EH (cell line): ENCODE measurements around the gene RASAL2.

Source experiments
- DNase-seq: peaks from one replicate; pipeline ENCODE4 v3.0.0-alpha.2; 2015; ENCODE audit warnings: low read depth

RASAL2 gene

GRCh38 chr1:178510155-178510554, 416.3 kb downstream of the RASAL2 start:
- DNase-seq = no peak

DNA sequence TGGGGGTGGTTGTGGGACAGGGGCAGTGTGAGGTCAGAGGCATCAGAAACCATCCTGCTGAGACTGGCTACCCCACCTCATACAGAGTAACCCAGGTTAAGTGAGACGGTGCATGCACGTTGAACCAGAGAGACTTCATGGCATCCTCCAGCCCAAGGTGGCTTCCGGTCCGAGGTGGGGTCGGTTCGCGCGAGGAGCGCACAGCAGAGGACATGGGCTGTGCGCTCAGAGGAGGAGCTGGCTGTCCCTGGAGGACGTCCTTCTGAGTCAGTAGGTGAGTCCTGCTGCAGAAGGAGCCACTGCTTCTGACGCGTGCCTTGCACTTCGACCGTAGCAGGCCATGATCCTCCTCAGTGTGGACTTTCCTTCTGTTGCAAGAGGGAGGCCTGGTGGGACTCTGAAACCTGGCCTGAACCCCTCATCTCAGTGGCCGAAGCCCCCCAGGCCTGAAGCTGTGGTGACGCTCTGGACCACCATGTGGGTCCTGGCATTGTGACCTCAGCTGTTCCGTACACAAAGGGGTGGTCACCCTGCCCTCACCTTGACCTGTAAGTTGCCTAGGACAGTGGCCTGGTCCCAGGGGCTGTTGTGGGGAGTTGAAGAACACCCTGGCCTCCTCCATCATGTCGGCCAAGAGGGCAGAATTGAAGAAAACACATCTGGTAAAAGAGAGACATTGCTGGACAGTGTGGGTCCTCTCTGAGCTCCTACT, 418.8 kb downstream of the RASAL2 start, which contains the start of gene TEX35:
Gene TEX35 (plus strand): TSS at position 544 of the 712 bp plus-strand sequence. CDS start 80 bp downstream, at position 624.
- no peak for DNase-seq

DNA sequence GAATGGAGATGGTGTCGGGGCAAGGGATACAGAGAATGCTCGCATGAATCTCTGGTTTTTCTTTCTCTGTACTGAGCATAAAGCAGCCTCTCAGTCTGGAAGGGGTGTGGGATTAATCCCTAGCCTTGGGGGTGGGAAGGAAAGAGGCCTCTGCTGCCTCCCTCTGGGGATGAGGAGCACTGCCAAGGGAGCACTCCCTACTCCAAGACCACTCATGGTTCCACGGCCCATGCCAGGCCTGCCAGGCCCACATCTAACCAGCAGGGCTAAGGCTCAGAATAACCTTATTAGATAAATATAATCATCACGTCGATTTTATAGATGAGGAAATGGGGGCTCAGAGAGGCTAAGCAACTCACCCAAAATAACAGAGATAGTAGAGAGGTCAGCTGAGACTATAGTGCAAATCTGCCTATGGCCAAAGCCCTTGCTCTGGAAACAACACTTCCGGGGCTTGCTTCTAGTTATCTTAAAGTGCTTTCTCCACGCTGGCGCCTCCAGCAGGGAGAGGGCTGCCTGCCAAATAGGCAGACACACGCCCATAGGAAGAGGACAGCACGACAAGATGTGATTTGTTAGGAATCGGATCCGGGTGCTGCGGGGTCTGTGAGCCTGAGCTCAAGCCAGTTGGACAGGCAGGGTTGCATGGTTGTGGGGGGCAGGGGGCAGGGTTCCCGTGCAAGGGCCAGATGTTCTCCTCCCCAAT, 419.5 kb downstream of the RASAL2 start:
- DNase-seq = peak; percentile 60

GRCh38 chr1:178516110-178516509, 422.2 kb downstream of the RASAL2 start:
- no peak for DNase-seq

DNA sequence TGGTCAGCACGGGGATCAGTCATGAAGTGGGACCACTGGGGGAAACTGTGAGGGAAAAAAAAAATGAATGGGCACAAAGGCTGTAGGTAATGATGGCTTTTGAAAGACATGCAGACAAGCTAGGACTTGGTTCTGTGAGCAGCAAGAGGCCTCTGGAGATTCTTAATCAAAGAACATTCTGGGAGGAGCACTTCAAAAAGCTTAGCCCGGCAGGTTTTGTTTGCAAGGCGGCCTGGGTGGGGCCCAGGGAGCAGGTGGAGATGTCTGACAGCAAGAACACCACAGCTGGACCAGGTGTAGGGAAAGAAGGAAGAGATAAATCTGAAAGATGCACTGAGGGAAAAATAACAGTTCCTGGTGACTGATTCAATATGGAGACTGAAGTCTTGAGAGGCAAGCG, 425.0 kb downstream of the RASAL2 start:
- DNase-seq = no peak

GRCh38 chr1:178520803-178521202, 426.9 kb downstream of the RASAL2 start:
- no peak for DNase-seq

GRCh38 chr1:178521241-178521640, 427.3 kb downstream of the RASAL2 start:
- DNase-seq = no peak

- no peak for DNase-seq
Observed at GRCh38 chr1:178527117-178527516, 433.2 kb downstream of the RASAL2 start.

GRCh38 chr1:178528228-178528952, 434.5 kb downstream of the RASAL2 start:
- DNase-seq = no peak

DNA sequence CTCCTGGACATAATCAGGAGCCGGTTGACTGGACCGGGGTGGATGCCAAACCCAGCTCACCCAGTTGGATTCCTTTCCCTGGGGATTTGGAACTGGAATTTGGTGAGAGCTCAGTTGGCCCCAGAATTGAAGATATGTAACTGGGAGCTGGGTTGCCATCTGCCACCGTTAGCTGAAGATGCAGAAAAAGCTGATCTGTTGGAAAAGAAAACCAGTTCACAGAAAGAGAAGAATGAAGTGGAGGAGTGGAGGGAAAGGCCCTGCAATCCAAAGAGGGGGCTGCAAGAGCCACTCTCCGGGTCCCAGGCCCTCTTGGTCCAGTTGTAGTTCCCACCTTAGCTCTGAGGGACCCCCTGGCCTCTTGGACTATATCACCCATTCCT, 435.0 kb downstream of the RASAL2 start:
- DNase-seq = no peak

DNA sequence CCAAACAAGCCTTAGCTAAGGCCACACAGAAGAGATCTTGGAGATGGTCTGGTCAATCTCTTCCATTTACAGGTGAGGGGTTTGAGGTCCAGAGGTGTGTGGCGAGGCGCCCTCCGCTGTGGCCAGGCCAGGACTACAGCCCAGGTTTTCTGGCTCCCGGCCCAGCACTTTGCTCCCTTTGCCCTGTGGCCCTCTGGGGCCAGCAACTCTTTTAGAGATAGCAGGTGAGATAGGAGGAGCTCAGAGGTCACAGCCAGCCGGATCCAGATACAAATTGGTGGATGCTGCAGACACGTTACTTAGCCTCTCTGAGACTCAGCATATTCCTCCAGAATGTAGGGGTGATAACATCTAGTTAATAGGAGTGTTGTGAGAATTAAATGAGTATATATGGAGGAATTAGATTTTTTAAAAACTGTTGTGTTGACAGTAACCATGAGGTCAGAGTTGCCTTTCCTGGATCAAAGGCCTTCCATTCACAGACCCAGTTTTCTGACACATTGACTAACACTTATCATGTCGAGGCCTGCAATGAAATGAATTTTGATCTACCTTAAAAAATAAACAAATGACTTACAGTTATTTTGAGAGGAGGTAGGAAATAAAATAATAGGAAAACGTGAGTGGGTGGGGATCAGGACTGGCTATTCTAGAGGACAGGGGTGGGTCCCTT, 435.6 kb downstream of the RASAL2 start:
- DNase-seq = no peak

- peak; percentile 93 for DNase-seq
Observed at GRCh38 chr1:178530037-178530402, 436.1 kb downstream of the RASAL2 start.

DNA sequence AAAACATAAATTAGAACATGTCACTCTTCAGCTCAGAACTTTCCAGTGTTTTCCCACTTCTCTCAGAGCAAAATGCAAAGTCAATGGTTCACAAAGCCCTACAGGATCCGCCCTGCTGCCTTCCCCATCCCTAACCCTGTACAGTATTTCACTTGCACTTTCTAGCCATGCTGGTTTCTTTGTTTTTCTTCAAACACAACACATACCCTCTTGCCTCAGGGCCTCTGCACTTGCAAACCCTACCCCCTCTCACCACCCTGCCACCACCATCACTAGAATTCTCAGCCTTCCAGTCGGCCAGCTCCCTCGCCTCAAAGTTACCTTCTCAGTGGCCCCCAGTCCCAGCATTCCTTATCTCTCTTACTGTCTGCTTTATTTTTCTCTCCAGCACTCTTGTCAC, 436.6 kb downstream of the RASAL2 start:
- DNase-seq = no peak

DNA sequence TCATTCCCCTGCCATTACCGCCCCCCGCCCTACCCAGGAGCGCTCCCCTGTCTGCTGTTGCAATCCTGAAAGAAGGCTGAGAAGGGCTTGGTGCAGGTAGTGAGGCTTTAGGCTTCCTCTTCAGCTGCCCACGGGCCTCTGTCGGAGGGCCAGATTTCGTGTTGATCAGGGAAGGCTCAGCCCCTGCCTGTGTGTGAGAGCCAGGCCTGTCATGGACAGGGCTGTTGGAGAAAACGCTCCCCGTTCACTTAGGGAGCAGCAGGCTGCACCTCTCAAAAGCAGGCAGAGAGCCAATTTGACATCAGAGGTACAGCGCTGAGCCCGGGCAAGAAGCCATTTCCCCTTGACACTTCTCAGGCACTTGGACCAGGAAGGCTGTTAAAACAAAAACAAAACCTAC, 438.0 kb downstream of the RASAL2 start:
- DNase-seq = no peak

DNA sequence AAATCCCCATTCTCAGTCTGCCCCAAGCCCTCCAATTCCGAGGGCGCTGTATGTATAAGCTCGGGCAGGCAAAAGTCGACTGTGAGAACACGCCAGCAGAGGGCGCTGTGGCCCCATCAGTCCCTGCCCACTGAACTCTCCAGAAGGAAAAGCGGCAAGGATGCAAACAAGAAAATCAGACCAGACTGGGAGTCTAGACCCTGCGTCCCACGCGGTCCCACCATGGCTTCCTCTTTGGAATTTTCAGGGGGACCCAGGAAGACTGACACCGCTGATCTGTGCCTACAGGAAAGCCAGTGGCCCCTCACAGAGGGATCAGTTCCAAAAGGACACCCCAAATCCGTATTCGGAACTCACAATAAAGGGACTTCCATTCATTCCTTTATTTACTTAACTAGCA, 438.5 kb downstream of the RASAL2 start:
- peak; percentile 81 for DNase-seq

- DNase-seq = no peak
Observed at GRCh38 chr1:178533121-178533946, 439.4 kb downstream of the RASAL2 start.
